ENCODE results near the gene ZNF614.

- TF ChIP-seq CTCF (IDR thresholded peaks at IDR 0.05; ENCODE audit: insufficient read depth, low read depth, low read length) (no peak), EZH2 (IDR thresholded peaks at IDR 0.05; ENCODE audit: insufficient read depth, low read length) (no peak)
Observed at GRCh38 chr19:52066258-52066863, 38.2 kb upstream of the ZNF614 start.
